Testis (tissue), 3 donors: ENCODE data around the gene SMAGP. TPM values are rescaled to one million over a fixed set of nuclear protein-coding genes. Genes with fewer than 3 reads are reported as not detected.

Source experiments
- DNase-seq: peaks from one replicate; pipeline ENCODE4 v3.0.0-alpha.2; 2019
- H3K27ac ChIP-seq, 2 donors: fragments of 200-600 bp; sonication (generic); one replicate each; pipeline ENCODE4 v1.5.1; 2019
- H3K27me3 ChIP-seq: fragments of 200-600 bp; sonication (generic); one replicate; pipeline ENCODE4 v1.5.1; 2019
- H3K36me3 ChIP-seq: fragments of 200-600 bp; sonication (generic); one replicate; pipeline ENCODE4 v1.5.1; 2017; ENCODE audit warnings: low read depth; ENCODE audit errors: missing control alignments
- H3K4me1 ChIP-seq: fragments of 200-600 bp; sonication (generic); one replicate; pipeline ENCODE4 v1.5.1; 2019
- H3K4me3 ChIP-seq, 2 donors: fragments of 200-600 bp; sonication (generic); one replicate each; pipeline ENCODE4 v1.5.1; 2017 to 2019
- H3K9me3 ChIP-seq: fragments of 200-600 bp; sonication (generic); one replicate; pipeline ENCODE4 v1.5.1; 2017
- CTCF ChIP-seq, 3 experiments: fragments of 450-650 bp in 2 of 3; fragments of 200-600 bp in 1 of 3; sonication (generic) in 1 of 3; IDR thresholded peaks; one replicate each; pipeline ENCODE4 v1.5.1; 2016 to 2019; ENCODE audit warnings: antibody characterized with exemption in 3 of 3, mild to moderate bottlenecking in 2 of 3, moderate library complexity in 1 of 3
- POLR2A ChIP-seq: fragments of 450-650 bp; IDR thresholded peaks from one replicate; pipeline ENCODE4 v1.6.1; 2017; ENCODE audit warnings: antibody characterized with exemption, mild to moderate bottlenecking, moderate library complexity
- WGBS, 2 donors: methylation state at CpG; one replicate each; pipeline ENCODE4 v1.1.5; 2018; 5-methylcytosine and 5-hydroxymethylcytosine counted together
- intact Hi-C: fragments of 100-400 bp; cut with DNase I; formaldehyde crosslinking; loops from one replicate; pipeline ENCODE4 v1.15.1; 2023; ENCODE audit warnings: low total_unique reads
- polyA plus RNA-seq: library from polyadenylated mRNA; stranded (reverse); fragments of 350-450 nt; fragmentation: Illumina TruSeq; extraction: RNeasy Lipid Tissue Mini Kit (QIAGEN cat#74804); gene quantifications from one replicate; pipeline ENCODE4 v1.2.3, GENCODE V29; 2014; ENCODE audit warnings: low read depth, low replicate concordance; ENCODE audit not compliant: insufficient read depth
- total RNA-seq, 2 donors: library from RNA; depleted of rRNA; stranded (reverse); fragments of >200 nt; gene quantifications; one replicate each; pipeline ENCODE4 v1.2.3, GENCODE V29; 2016

The SMAGP gene
- total and polyA plus RNA-seq, 3 donors from 2014 or later, result 12.2 to 16.0 (median 13.5) TPM

DNA sequence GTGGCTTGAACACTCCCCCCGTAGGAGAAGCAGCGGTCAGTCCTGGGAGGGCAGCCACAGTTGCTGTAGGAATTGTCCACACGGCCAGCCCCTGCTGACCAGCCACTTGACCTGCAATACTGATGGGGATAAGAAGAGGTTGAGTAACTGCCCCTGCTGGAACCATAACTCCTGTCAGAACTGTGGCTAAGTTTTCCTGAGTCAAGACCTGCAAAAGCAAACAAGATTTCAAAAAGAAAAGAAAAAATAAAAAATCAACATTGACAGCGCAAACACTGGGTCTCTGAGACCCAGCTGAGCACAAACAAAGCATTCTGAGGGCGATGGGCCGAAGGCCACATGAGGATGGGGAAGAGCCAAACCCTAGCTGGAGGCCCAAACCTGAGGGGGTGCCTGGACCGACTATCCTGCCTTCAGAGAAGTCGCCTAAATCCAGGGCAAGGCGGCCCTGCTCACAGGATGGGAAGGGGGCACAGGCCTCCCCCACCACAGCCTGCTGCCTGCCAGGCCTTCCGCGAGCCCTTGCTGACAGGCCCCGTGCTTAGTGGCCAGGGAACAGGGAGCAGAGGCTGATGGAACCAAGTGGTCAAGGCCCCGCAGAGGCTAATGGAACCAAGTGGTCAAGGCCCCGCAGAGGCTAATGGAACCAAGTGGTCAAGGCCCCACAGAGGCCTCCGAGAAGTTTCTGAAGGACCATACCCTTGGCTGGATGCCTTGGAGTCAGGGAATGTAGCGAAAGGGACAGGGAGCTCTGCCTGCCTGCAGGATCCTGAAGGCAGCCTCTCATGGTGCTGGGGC lies 71.4 kb downstream of the SMAGP start:
- WGBS, 2 donors, result 70 to 75% methylated on average over 15 to 16 of the region's 16 CpGs

DNA sequence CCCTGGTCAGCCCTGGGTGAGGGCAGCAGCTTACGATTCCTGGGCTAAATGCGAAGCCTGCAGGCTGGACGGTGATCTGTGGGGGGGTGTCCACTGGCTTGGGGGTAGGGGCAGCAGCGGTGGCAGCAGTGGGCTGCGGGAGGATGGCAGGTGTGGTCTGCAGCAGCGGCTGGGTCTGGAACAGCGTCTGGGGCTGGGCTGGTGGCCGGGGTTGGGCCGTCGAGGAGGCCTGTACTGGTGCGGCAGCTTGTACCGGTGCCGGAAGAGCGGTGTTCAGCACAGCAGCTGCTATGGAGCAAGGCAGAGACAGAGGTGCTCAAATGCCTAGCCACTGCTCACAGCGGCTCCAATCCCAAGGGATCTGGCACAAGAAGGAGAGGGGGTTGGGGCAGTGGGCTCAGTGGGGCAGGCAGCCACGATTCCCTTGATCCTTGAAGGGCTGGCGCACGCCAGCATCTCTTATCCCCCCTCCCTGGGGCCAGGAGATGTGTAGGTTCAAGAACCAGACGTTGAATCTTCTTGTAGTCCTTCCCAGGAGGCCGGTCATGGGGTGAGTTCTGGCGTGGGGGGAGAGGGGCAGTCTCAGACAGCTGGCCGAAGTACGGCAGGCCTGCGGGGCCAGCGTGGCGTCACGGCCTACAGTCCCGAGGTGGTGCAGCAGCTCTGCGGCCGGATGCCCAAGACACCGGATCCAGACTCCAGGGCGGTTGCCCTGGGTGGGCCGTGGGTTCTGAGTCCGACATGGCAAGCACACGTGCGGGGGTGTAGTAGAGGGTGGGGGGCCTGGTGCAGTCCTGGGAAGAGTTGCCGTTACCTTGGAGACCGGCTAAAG lies 72.3 kb downstream of the SMAGP start:
- DNase-seq, result no peak
- H3K27ac ChIP-seq, result no peak overlapping the region
- H3K4me1 ChIP-seq, result no peaks in the 10 kb centered on the region
- WGBS, 2 donors, result 86 to 93% methylated on average over 12 to 38 of the region's 38 CpGs
- intact Hi-C loops, result no loop called here
- TF ChIP-seq CTCF (IDR thresholded peaks at IDR 0.05), result no peak
- no peak for TF ChIP-seq POLR2A
- H3K27me3 ChIP-seq, result no peaks in the 10 kb centered on the region
- no peaks in the 10 kb centered on the region for H3K9me3 ChIP-seq
- H3K4me3 ChIP-seq, result no peak overlapping the region
- H3K36me3 ChIP-seq, result no peaks in the 10 kb centered on the region

More for the DNA sequence above, 71.4 kb downstream of the SMAGP start:
- TF ChIP-seq POLR2A (no peak), CTCF (IDR thresholded peaks at IDR 0.05) (no peak)
- H3K27ac ChIP-seq, result no peak overlapping the region
- H3K4me1 ChIP-seq, result no peaks in the 10 kb centered on the region
- H3K36me3 ChIP-seq, result no peaks in the 10 kb centered on the region
- no peak for DNase-seq
- H3K4me3 ChIP-seq, result no peak overlapping the region
- no peaks in the 10 kb centered on the region for H3K27me3 ChIP-seq
- no peaks in the 10 kb centered on the region for H3K9me3 ChIP-seq
- intact Hi-C loops, result no loop called here

DNA sequence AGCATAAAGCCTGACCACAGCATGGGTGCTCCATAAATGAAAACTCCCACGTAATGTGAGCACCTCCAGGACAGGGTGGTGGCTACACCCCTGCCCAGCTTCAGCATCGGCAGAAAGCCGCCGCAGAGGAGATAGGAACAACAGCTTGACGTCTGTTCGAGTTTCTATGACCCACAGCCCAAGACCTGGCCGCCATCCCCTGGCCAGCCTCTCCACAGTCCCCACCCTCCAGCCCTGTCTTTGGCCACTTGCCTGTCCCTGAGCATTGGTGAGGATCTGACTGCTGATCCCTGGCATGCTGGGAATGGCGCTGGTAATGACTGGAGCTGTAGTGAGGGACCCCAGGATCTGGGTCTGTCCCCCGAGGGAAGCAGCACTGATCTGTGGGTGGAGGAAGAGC lies 73.7 kb downstream of the SMAGP start:
- intact Hi-C loops, result no loop called here
- WGBS, 2 donors, result 84 to 86% methylated on average over 9 of the region's 9 CpGs
- no peak for TF ChIP-seq POLR2A
- TF ChIP-seq CTCF (IDR thresholded peaks at IDR 0.05), result no peak
- Histone ChIP-seq H3K4me3 (no peak overlapping the region), H3K27me3 (no peaks in the 10 kb centered on the region), H3K36me3 (no peaks in the 10 kb centered on the region), H3K9me3 (no peaks in the 10 kb centered on the region), H3K4me1 (no peaks in the 10 kb centered on the region), H3K27ac (no peak overlapping the region)
- no peak for DNase-seq

DNA sequence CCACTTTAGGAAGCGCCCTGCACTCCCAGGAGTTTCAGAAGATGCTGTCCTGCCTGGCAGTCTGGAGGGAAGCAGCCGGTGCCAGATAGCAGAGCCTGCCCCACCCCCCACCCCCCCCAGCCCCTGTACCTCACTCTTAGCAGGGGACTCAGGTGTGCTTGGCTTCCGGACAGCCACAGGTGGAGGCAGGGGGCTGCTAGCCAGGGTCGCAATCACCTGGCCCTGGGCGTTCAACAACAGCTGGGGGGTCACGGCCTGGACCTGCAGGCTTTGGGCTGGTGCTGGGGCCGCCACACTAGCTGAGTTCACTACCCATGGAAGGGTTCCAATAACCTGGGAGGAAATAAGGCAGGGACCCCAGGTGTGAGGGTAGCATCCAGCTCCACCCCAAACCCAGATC lies 74.4 kb downstream of the SMAGP start:
- no peaks in the 10 kb centered on the region for H3K4me1 ChIP-seq
- no peak for DNase-seq
- intact Hi-C loops, result no loop called here
- H3K27ac ChIP-seq, result no peak overlapping the region
- no peak overlapping the region for H3K4me3 ChIP-seq
- H3K9me3 ChIP-seq, result no peaks in the 10 kb centered on the region
- H3K27me3 ChIP-seq, result no peaks in the 10 kb centered on the region
- 89% methylated on average over 7 of the region's 7 CpGs; no CpG with 5 or more reads in 1 of the 2 donors for WGBS, 2 donors
- H3K36me3 ChIP-seq, result no peaks in the 10 kb centered on the region
- no peak for TF ChIP-seq CTCF (IDR thresholded peaks at IDR 0.05)

Other genes with a start within 250 kb of the SMAGP start
- 10 to 100 TPM; 63.4 to 66.5 TPM for gene SLC11A2, start 244.0 kb downstream of the SMAGP start, total RNA-seq
- gene SLC11A2, start 244.0 kb downstream of the SMAGP start, polyA plus RNA-seq, result 42.9 TPM
- 10 to 100 TPM; 72.7 to 75.3 TPM for gene LETMD1, start 222.1 kb downstream of the SMAGP start, total RNA-seq
- 61.2 TPM for gene LETMD1, start 222.1 kb downstream of the SMAGP start, polyA plus RNA-seq
- 10 to 100 TPM; 67.6 to 85.3 TPM for gene CSRNP2, start 186.8 kb downstream of the SMAGP start, total RNA-seq
- 74.8 TPM for gene CSRNP2, start 186.8 kb downstream of the SMAGP start, polyA plus RNA-seq
- 10 to 100 TPM; 13.8 to 16.2 TPM for gene TFCP2, start 97.3 kb downstream of the SMAGP start, total RNA-seq
- 17.2 TPM for gene TFCP2, start 97.3 kb downstream of the SMAGP start, polyA plus RNA-seq
- 1 to 10 TPM; 7.5 to 7.6 TPM for gene POU6F1, start 52.4 kb downstream of the SMAGP start, total RNA-seq
- gene POU6F1, start 52.4 kb downstream of the SMAGP start, polyA plus RNA-seq, result 4.4 TPM
- gene DAZAP2, start 31.6 kb downstream of the SMAGP start, total RNA-seq, result 100 to 1,000 TPM; 106 to 176 TPM
- gene DAZAP2, start 31.6 kb downstream of the SMAGP start, polyA plus RNA-seq, result 226 TPM
- gene BIN2, start 53.8 kb upstream of the SMAGP start, total RNA-seq, result 10 to 100 TPM; 10.9 to 13.4 TPM
- 29.6 TPM for gene BIN2, start 53.8 kb upstream of the SMAGP start, polyA plus RNA-seq
- gene CELA1, start 76.3 kb upstream of the SMAGP start, total RNA-seq, result under 1 TPM in 1 of 2 donors, not detected in 1; 0.50 TPM
- gene CELA1, start 76.3 kb upstream of the SMAGP start, polyA plus RNA-seq, result not detected
- gene GALNT6, start 121.0 kb upstream of the SMAGP start, total RNA-seq, result 1 to 10 TPM; 1.7 to 2.8 TPM
- gene GALNT6, start 121.0 kb upstream of the SMAGP start, polyA plus RNA-seq, result 2.8 TPM
- 10 to 100 TPM; 63.7 to 78.6 TPM for gene SLC4A8, start 154.4 kb upstream of the SMAGP start, total RNA-seq
- 52.7 TPM for gene SLC4A8, start 154.4 kb upstream of the SMAGP start, polyA plus RNA-seq